K562 (cell line): ENCODE measurements around the gene LRP1B.

Source experiments
- CHD2 ChIP-seq: IDR thresholded peaks from 2 replicates; pipeline ENCODE4 v1.6.1; 2011; ENCODE audit warnings: low read depth, low read length
- CTCF ChIP-seq, 3 experiments: IDR thresholded peaks in 2 of 3; conservative IDR thresholded peaks in 1 of 3; 2 replicates each; pipeline ENCODE4 v1.5.1; 2011 to 2012; ENCODE audit warnings: low read length in 3 of 3, mild to moderate bottlenecking in 3 of 3, control low read depth in 2 of 3, improper control_type of control experiment in 1 of 3, inconsistent platforms in 1 of 3, low read depth in 1 of 3, mixed read lengths in 1 of 3, moderate library complexity in 1 of 3; ENCODE audit not compliant: insufficient read depth in 2 of 3
- GABPA ChIP-seq: fragments of 200-800 bp; sonication (Bioruptor generic); conservative IDR thresholded peaks from 2 replicates; pipeline ENCODE4 v1.6.1; 2016; ENCODE audit warnings: low read depth, missing genetic modification characterization, missing compliant biosample characterization
- HDGF ChIP-seq: fragments of 450-650 bp; IDR thresholded peaks from 2 replicates; pipeline ENCODE4 v1.6.1; 2016
- NFYB ChIP-seq: IDR thresholded peaks from 2 replicates; pipeline ENCODE4 v1.6.1; 2011; ENCODE audit warnings: mild to moderate bottlenecking, moderate library complexity; ENCODE audit not compliant: insufficient read length; ENCODE audit errors: extremely low read depth
- NUFIP1 ChIP-seq: fragments of 450-650 bp; IDR thresholded peaks from 2 replicates; pipeline ENCODE4 v1.6.1; 2018; ENCODE audit not compliant: partially characterized antibody
- SMARCB1 ChIP-seq: IDR thresholded peaks from 2 replicates; pipeline ENCODE4 v1.6.1; 2011; ENCODE audit warnings: improper control_type of control experiment, low read depth; ENCODE audit not compliant: insufficient read length
- USF1 ChIP-seq: sonication (generic); formaldehyde crosslinking; IDR thresholded peaks from 2 replicates; pipeline ENCODE4 v1.9.0; 2022; ENCODE audit warnings: mild to moderate bottlenecking, missing genetic modification reagents

- TF ChIP-seq GABPA (tag) (no peak), CHD2 (no peak), USF1 (no peak), SMARCB1 (no peak), NUFIP1 (no peak), HDGF (no peak), NFYB (no peak), CTCF (IDR thresholded peaks at IDR 0.05 in 2 of 3, conservative IDR thresholded peaks at IDR 0.05 in 1 of 3; ENCODE audit: insufficient read depth in 2 of 3, low read depth in 1 of 3, low read length in 3 of 3) (no peak)
Measured at GRCh38 chr2:141493936-141494335, 636.9 kb downstream of the LRP1B start.
